H1 (cell line): ENCODE data around the gene FOXO1. TPM values are rescaled to one million over a fixed set of nuclear protein-coding genes. Genes with fewer than 3 reads are reported as not detected.

Experiments
- CTCF ChIA-PET: fragments of 300-600 bp; sonication (Branson Sonifier 250); formaldehyde crosslinking; loops from one replicate; lab custom pipeline; 2021; ENCODE audit not compliant: partially characterized antibody; lab: Charles Lee
- POLR2A ChIA-PET: fragments of 300-600 bp; sonication (Branson Sonifier 250); formaldehyde crosslinking; loops from one replicate; lab custom pipeline; 2021; ENCODE audit warnings: inconsistent platforms; ENCODE audit not compliant: partially characterized antibody; lab: Charles Lee
- DNase-seq, 2 experiments: peaks; one replicate each; pipeline versions ENCODE4 v3.0.0 to v3.0.0-alpha.2; 2010 to 2022; ENCODE audit warnings: low spot score in 2 of 2, low read depth in 1 of 2, mixed read lengths in 1 of 2
- FAIRE-seq: peaks from 2 replicates; lab custom pipeline; 2011; peaks lifted over from hg19 to GRCh38; lab: Jason Lieb, UNC
- H2AFZ ChIP-seq: 2 replicates; pipeline ENCODE4 v1.8.1; 2012; ENCODE audit warnings: low read length, inconsistent platforms
- H2AK5ac ChIP-seq: 2 replicates; pipeline ENCODE4 v1.6.1; 2013; ENCODE audit warnings: low read depth, low read length
- H2BK120ac ChIP-seq: replicated peaks from 2 replicates; pipeline ENCODE3; 2013; ENCODE audit warnings: low read depth, low read length, inconsistent platforms
- H2BK12ac ChIP-seq: 2 replicates; pipeline ENCODE4 v1.6.1; 2013; ENCODE audit warnings: low read depth, low read length
- H2BK15ac ChIP-seq: 2 replicates; pipeline ENCODE4 v1.6.1; 2013; ENCODE audit warnings: low read length
- H2BK20ac ChIP-seq: 2 replicates; pipeline ENCODE4 v1.6.1; 2013; ENCODE audit warnings: low read length
- H2BK5ac ChIP-seq: 2 replicates; pipeline ENCODE4 v1.6.1; 2013; ENCODE audit warnings: low read depth, low read length
- H3K14ac ChIP-seq: 2 replicates; pipeline ENCODE4 v1.6.1; 2013; ENCODE audit warnings: inconsistent platforms; ENCODE audit not compliant: insufficient read length
- H3K18ac ChIP-seq: 2 replicates; pipeline ENCODE4 v1.6.1; 2013; ENCODE audit warnings: low read length; ENCODE audit errors: extremely low read depth
- H3K23ac ChIP-seq: 2 replicates; pipeline ENCODE4 v1.6.1; 2013; ENCODE audit warnings: inconsistent platforms; ENCODE audit not compliant: insufficient read length
- H3K23me2 ChIP-seq: 2 replicates; pipeline ENCODE4 v1.6.1; 2013; ENCODE audit warnings: low read depth, low read length
- H3K27ac ChIP-seq: 2 replicates; pipeline ENCODE4 v1.6.1; 2011; ENCODE audit warnings: low read depth, low read length, inconsistent platforms
- H3K27me3 ChIP-seq, 4 experiments: replicated peaks in 1 of 4; 1 replicate in 1 of 4; 2 replicates in 3 of 4; pipeline versions ENCODE4 v1.6.1 to v1.8.1; 2011 to 2013; ENCODE audit warnings: low read length in 3 of 4, mild to moderate bottlenecking in 3 of 4, inconsistent platforms in 2 of 4, mixed read lengths in 2 of 4, moderate library complexity in 1 of 4; ENCODE audit not compliant: control insufficient read depth in 3 of 4, insufficient read depth in 3 of 4; ENCODE audit errors: extremely low read depth in 1 of 4
- H3K36me3 ChIP-seq, 4 experiments: 2 replicates each; pipeline versions ENCODE4 v1.6.1 to v1.8.1; 2011 to 2013; ENCODE audit warnings: mild to moderate bottlenecking in 4 of 4, low read length in 3 of 4, moderate library complexity in 2 of 4, control low read depth in 1 of 4, inconsistent platforms in 1 of 4; ENCODE audit not compliant: insufficient read depth in 4 of 4, control insufficient read depth in 2 of 4
- H3K4ac ChIP-seq: replicated peaks from 2 replicates; pipeline ENCODE3; 2013; ENCODE audit warnings: low read length, low read depth, mixed read lengths, inconsistent platforms; ENCODE audit not compliant: insufficient read length
- H3K4me1 ChIP-seq, 4 experiments: replicated peaks in 1 of 4; 1 replicate in 1 of 4; 2 replicates in 3 of 4; pipeline versions ENCODE4 v1.6.1 to v1.8.1; 2011 to 2013; ENCODE audit warnings: low read length in 3 of 4, inconsistent platforms in 2 of 4, mixed read lengths in 1 of 4; ENCODE audit not compliant: insufficient read depth in 4 of 4, control insufficient read depth in 3 of 4
- H3K4me2 ChIP-seq, 2 experiments: 2 replicates each; pipeline versions ENCODE4 v1.6.1 to v1.8.1; 2011 to 2013; ENCODE audit warnings: low read depth in 2 of 2, low read length in 2 of 2, control low read depth in 1 of 2, inconsistent platforms in 1 of 2, mild to moderate bottlenecking in 1 of 2; ENCODE audit not compliant: insufficient read depth in 1 of 2
- H3K4me3 ChIP-seq, 4 experiments: fragments of 200-600, 300-600 bp in 1 of 4; sonication (generic), shearing (Covaris generic), sonication (Bioruptor Twin) in 1 of 4; 2 replicates each; pipeline versions ENCODE4 v1.5.1 to v1.8.1; 2011 to 2016; ENCODE audit warnings: low read length in 4 of 4, low read depth in 3 of 4, control low read depth in 2 of 4, inconsistent platforms in 2 of 4, mild to moderate bottlenecking in 2 of 4, mixed read lengths in 1 of 4, moderate library complexity in 1 of 4; ENCODE audit not compliant: insufficient read depth in 2 of 4; ENCODE audit errors: extremely low read depth in 1 of 4
- H3K56ac ChIP-seq: replicated peaks from 2 replicates; pipeline ENCODE3; 2013; ENCODE audit warnings: low read depth, mild to moderate bottlenecking, mixed read lengths, low read length, inconsistent platforms; ENCODE audit not compliant: insufficient read length
- H3K79me1 ChIP-seq: 2 replicates; pipeline ENCODE4 v1.6.1; 2013; ENCODE audit warnings: low read depth, low read length, control low read depth
- H3K79me2 ChIP-seq, 2 experiments: 2 replicates each; pipeline versions ENCODE4 v1.6.1 to v1.8.1; 2012 to 2013; ENCODE audit warnings: low read length in 2 of 2, mild to moderate bottlenecking in 2 of 2, inconsistent platforms in 1 of 2; ENCODE audit not compliant: insufficient read depth in 2 of 2, control insufficient read depth in 1 of 2
- H3K9ac ChIP-seq, 4 experiments: replicated peaks in 1 of 4; 1 replicate in 1 of 4; 2 replicates in 3 of 4; pipeline versions ENCODE4 v1.6.1 to v1.8.1; 2011 to 2013; ENCODE audit warnings: low read depth in 3 of 4, low read length in 3 of 4, control low read depth in 2 of 4, mild to moderate bottlenecking in 2 of 4, moderate library complexity in 2 of 4, inconsistent platforms in 1 of 4; ENCODE audit errors: extremely low read depth in 1 of 4
- H3K9me3 ChIP-seq, 2 experiments: 2 replicates each; pipeline versions ENCODE4 v1.6.1 to v1.8.1; 2012 to 2013; ENCODE audit warnings: mild to moderate bottlenecking in 2 of 2, moderate library complexity in 2 of 2, control low read depth in 1 of 2, inconsistent platforms in 1 of 2, low read depth in 1 of 2, low read length in 1 of 2, mixed read lengths in 1 of 2; ENCODE audit not compliant: insufficient read depth in 2 of 2
- H4K20me1 ChIP-seq, 2 experiments: replicated peaks in 1 of 2; 2 replicates each; pipeline versions ENCODE3 to v1.8.1; 2011 to 2013; ENCODE audit warnings: inconsistent platforms in 2 of 2, low read length in 2 of 2, mild to moderate bottlenecking in 1 of 2; ENCODE audit not compliant: insufficient read depth in 2 of 2, control insufficient read depth in 1 of 2
- H4K5ac ChIP-seq: 2 replicates; pipeline ENCODE4 v1.6.1; 2013; ENCODE audit warnings: low read length, low read depth, mixed read lengths, inconsistent platforms; ENCODE audit not compliant: insufficient read length
- H4K8ac ChIP-seq: 2 replicates; pipeline ENCODE4 v1.8.0; 2013; ENCODE audit warnings: mild to moderate bottlenecking, moderate library complexity, low read length, inconsistent platforms; ENCODE audit not compliant: insufficient read depth; ENCODE audit errors: extremely low read depth
- H4K91ac ChIP-seq: replicated peaks from 2 replicates; pipeline ENCODE3; 2013; ENCODE audit warnings: low read length, mixed read lengths, inconsistent platforms; ENCODE audit not compliant: insufficient read length
- ATF3 ChIP-seq: IDR thresholded peaks from 2 replicates; pipeline ENCODE4 v1.6.1; 2011; ENCODE audit warnings: low read depth, mild to moderate bottlenecking, low read length; ENCODE audit not compliant: insufficient read depth
- CEBPB ChIP-seq: IDR thresholded peaks from 2 replicates; pipeline ENCODE4 v1.6.1; 2012; ENCODE audit warnings: low read depth, low read length
- CREB1 ChIP-seq: IDR thresholded peaks from 2 replicates; pipeline ENCODE4 v1.6.1; 2012; ENCODE audit warnings: inconsistent platforms
- CTBP2 ChIP-seq: IDR thresholded peaks from 2 replicates; pipeline ENCODE4 v1.7.0; 2011; ENCODE audit warnings: borderline replicate concordance, mild to moderate bottlenecking, moderate library complexity, mixed read lengths, low read length; ENCODE audit not compliant: insufficient read depth, insufficient read length
- CTCF ChIP-seq, 3 experiments: IDR thresholded peaks; 1 replicate in 2 of 3; 2 replicates in 1 of 3; pipeline versions ENCODE4 v1.5.1 to v1.6.1; 2011; ENCODE audit warnings: low read length in 3 of 3, mild to moderate bottlenecking in 3 of 3, inconsistent platforms in 2 of 3, low read depth in 1 of 3, moderate library complexity in 1 of 3; ENCODE audit not compliant: insufficient read depth in 1 of 3; ENCODE audit errors: control extremely low read depth in 1 of 3
- GTF2F1 ChIP-seq: IDR thresholded peaks from 2 replicates; pipeline ENCODE4 v1.6.1; 2012; ENCODE audit warnings: low read depth, low read length, improper control_type of control experiment, borderline replicate concordance
- PHF8 ChIP-seq: fragments of 200-600 bp; sonication (generic); conservative IDR thresholded peaks from 2 replicates; pipeline ENCODE4 v1.7.1; 2012; ENCODE audit warnings: low read depth, mild to moderate bottlenecking, inconsistent platforms, low read length, moderate library complexity
- SUZ12 ChIP-seq: fragments of 200-600 bp; sonication (generic); IDR thresholded peaks from 2 replicates; pipeline ENCODE4 v1.6.1; 2012; ENCODE audit warnings: mild to moderate bottlenecking, inconsistent platforms, low read length, moderate library complexity, mixed read lengths
- TAF1 ChIP-seq: IDR thresholded peaks from 2 replicates; pipeline ENCODE4 v1.6.1; 2011; ENCODE audit warnings: mild to moderate bottlenecking, low read depth, low read length
- WGBS, 2 experiments: shearing (Covaris generic) in 1 of 2; methylation state at CpG; one replicate each; pipeline versions ENCODE4 v1.1.6 to v1.1.7; 2013 to 2015; ENCODE audit warnings: low lambda C conversion rate in 2 of 2, mixed read lengths in 2 of 2, inconsistent platforms in 1 of 2, low coverage in 1 of 2, missing lambda C conversion rate in 1 of 2; ENCODE audit not compliant: insufficient replicate concordance in 2 of 2, insufficient coverage in 1 of 2, insufficient read length in 1 of 2; ENCODE audit errors: extremely low coverage in 1 of 2, missing lambda C conversion rate in 1 of 2; 5-methylcytosine and 5-hydroxymethylcytosine counted together
- polyA plus RNA-seq, 7 experiments: library from polyadenylated mRNA; depleted of rRNA in 3 of 7; stranded (reverse) in 5 of 7; unstranded in 2 of 7; fragments of >200 nt in 5 of 7; fragments of 200-250 nt in 2 of 7; gene quantifications; 1 replicate in 5 of 7; 2 replicates in 1 of 7; 4 replicates in 1 of 7; pipeline versions ENCODE4 v1.2.1 to v1.2.3, GENCODE V29; 2011 to 2013; ENCODE audit warnings: missing spikeins in 2 of 7, mixed read lengths in 2 of 7
- total RNA-seq: library from RNA; stranded (reverse); fragmentation: NEBNext Ultra II Directional; extraction: Animal tissue kit (Norgen Biotek cat#: 25700); gene quantifications from 2 replicates; pipeline ENCODE4 v1.2.1, GENCODE V29; 2021

Gene FOXO1
- total and polyA plus RNA-seq, 2 of the 8 experiments (the other 6 are each of a cell fraction or from before 2014, with no cell fraction given) = 35.3 to 56.9 TPM

GRCh38 chr13:40596484-40596883, 70.0 kb downstream of the FOXO1 start:
- H3K36me3 ChIP-seq = no peaks in the 10 kb centered on the region
- H3K23ac ChIP-seq = no peak overlapping the region
- no peak overlapping the region for H2BK20ac ChIP-seq
- H3K4me2 ChIP-seq = no peak overlapping the region
- no peak overlapping the region for H2AK5ac ChIP-seq
- no peak overlapping the region for H4K5ac ChIP-seq
- no peak overlapping the region for H3K14ac ChIP-seq
- FAIRE-seq (no peak), DNase-seq (no peak)
- WGBS, 2 experiments = 90% methylated on average over 4 of the region's 4 CpGs; no CpG with 5 or more reads in 1 of the 2 experiments
- POLR2A ChIA-PET = no interaction called here
- no peak overlapping the region for H4K8ac ChIP-seq
- H3K56ac ChIP-seq = no peak overlapping the region
- CTCF ChIA-PET = interaction anchor here (1.5 kb wide), 1 partner anchor 60 kb away, joined by 3 read pairs; no protein-coding TSS in a partner anchor
- H4K91ac ChIP-seq = no peak overlapping the region
- H3K18ac ChIP-seq = no peak overlapping the region
- H3K23me2 ChIP-seq = no peaks in the 10 kb centered on the region
- H2BK5ac ChIP-seq = no peak overlapping the region
- no peak overlapping the region for H3K9ac ChIP-seq
- no peak overlapping the region for H2BK120ac ChIP-seq
- no peak overlapping the region for H3K27ac ChIP-seq
- peaks cover 12% of the 10 kb centered on the region for H3K79me1 ChIP-seq
- H2BK15ac ChIP-seq = no peak overlapping the region
- no peaks in the 10 kb centered on the region for H3K27me3 ChIP-seq
- no peaks in the 10 kb centered on the region for H3K9me3 ChIP-seq
- no peak overlapping the region for H3K4ac ChIP-seq
- no peak for TF ChIP-seq CEBPB
- TF ChIP-seq SUZ12 = no peak
- TF ChIP-seq PHF8 = no peak
- no peak for TF ChIP-seq TAF1
- no peak for TF ChIP-seq CTBP2
- TF ChIP-seq CREB1 = no peak
- TF ChIP-seq GTF2F1 = no peak
- TF ChIP-seq CTCF (IDR thresholded peaks at IDR 0.05; ENCODE audit: control extremely low read depth in 1 of 3, insufficient read depth in 1 of 3, low read depth in 1 of 3, low read length in 3 of 3) = no peak
- TF ChIP-seq ATF3 = no peak
- H3K79me2 ChIP-seq = peaks cover 27 to 100% of the 10 kb centered on the region in 2 experiments
- H4K20me1 ChIP-seq = peaks cover 23 to 38% of the 10 kb centered on the region in 2 experiments
- H3K4me1 ChIP-seq = peaks cover 13 to 22% (median 19%) of the 10 kb centered on the region in 4 experiments
- H2BK12ac ChIP-seq = no peak overlapping the region
- no peak overlapping the region for H2AFZ ChIP-seq
- H3K4me3 ChIP-seq = no peak overlapping the region
